Esophagus muscularis mucosa (tissue), 4 donors: ENCODE results near the gene TRPV2. TPM values are rescaled to one million over a fixed set of nuclear protein-coding genes. Genes with fewer than 3 reads are reported as not detected.

Experiments
- DNase-seq: peaks from one replicate; pipeline ENCODE4 v3.0.0-alpha.2; 2017; ENCODE audit errors: extremely low spot score
- H3K27ac ChIP-seq, 4 donors: fragments of 200-600 bp; sonication (generic); replicated peaks in 1 of 4; 1 replicate in 3 of 4; 2 replicates in 1 of 4; pipeline ENCODE4 v1.5.1; 2016 to 2019; ENCODE audit warnings: mild to moderate bottlenecking in 1 of 4
- H3K27me3 ChIP-seq, 4 donors: fragments of 200-600 bp; sonication (generic); one replicate each; pipeline versions ENCODE4 v1.5.1 to v1.6.0; 2016 to 2019
- H3K36me3 ChIP-seq, 4 donors: fragments of 200-600 bp; sonication (generic); one replicate each; pipeline ENCODE4 v1.5.1; 2016 to 2019
- H3K4me1 ChIP-seq, 4 donors: fragments of 200-600 bp; sonication (generic); one replicate each; pipeline ENCODE4 v1.5.1; 2016 to 2019
- H3K4me3 ChIP-seq, 4 donors: fragments of 200-600 bp; sonication (generic); 1 replicate in 2 of 4; 2 replicates in 2 of 4; pipeline ENCODE4 v1.5.1; 2016 to 2019; ENCODE audit warnings: mild to moderate bottlenecking in 4 of 4, moderate library complexity in 1 of 4
- H3K9me3 ChIP-seq, 4 donors: fragments of 200-600 bp; sonication (generic); 1 replicate in 3 of 4; 2 replicates in 1 of 4; pipeline ENCODE4 v1.5.1; 2016 to 2019
- EP300 ChIP-seq: sonication (generic); formaldehyde crosslinking; IDR thresholded peaks from one replicate; pipeline ENCODE4 v1.6.1; 2017; ENCODE audit warnings: antibody characterized with exemption
- POLR2A ChIP-seq: fragments of 450-650 bp; IDR thresholded peaks from one replicate; pipeline ENCODE4 v1.6.1; 2017; ENCODE audit warnings: antibody characterized with exemption, moderate library complexity, mild to moderate bottlenecking, low read depth
- POLR2AphosphoS5 ChIP-seq, 2 donors: sonication (generic); formaldehyde crosslinking; IDR thresholded peaks; one replicate each; pipeline ENCODE4 v1.6.1; 2017; ENCODE audit warnings: antibody characterized with exemption in 2 of 2
- WGBS: methylation state at CpG from one replicate; pipeline ENCODE4 v1.1.5; 2018; 5-methylcytosine and 5-hydroxymethylcytosine counted together
- intact Hi-C: fragments of 100-400 bp; cut with DNase I; formaldehyde crosslinking; loops from one replicate; pipeline ENCODE4 v1.15.1; 2023
- small RNA-seq, 3 donors: library from RNA; depleted of rRNA; stranded (forward); fragments of <200 nt; gene quantifications; one replicate each; pipeline ENCODE3, GENCODE V24; 2016
- total RNA-seq, 4 donors: library from RNA; depleted of rRNA; stranded (reverse); fragments of >200 nt; gene quantifications; one replicate each; pipeline versions ENCODE4 v1.1.0 to v1.2.1, GENCODE V29; 2016
- TF ChIP-seq, protein P1 (sequence below), 3 experiments: fragments of 200-600 bp in 2 of 3; fragments of 450-650 bp in 1 of 3; sonication (generic) in 2 of 3; IDR thresholded peaks; one replicate each; pipeline ENCODE4 v1.5.1; 2017 to 2019; ENCODE audit warnings: antibody characterized with exemption in 3 of 3, mild to moderate bottlenecking in 2 of 3, moderate library complexity in 1 of 3

TRPV2 gene
- total RNA-seq, 4 donors from 2014 or later: 11.3 to 19.1 (median 17.7) TPM

DNA sequence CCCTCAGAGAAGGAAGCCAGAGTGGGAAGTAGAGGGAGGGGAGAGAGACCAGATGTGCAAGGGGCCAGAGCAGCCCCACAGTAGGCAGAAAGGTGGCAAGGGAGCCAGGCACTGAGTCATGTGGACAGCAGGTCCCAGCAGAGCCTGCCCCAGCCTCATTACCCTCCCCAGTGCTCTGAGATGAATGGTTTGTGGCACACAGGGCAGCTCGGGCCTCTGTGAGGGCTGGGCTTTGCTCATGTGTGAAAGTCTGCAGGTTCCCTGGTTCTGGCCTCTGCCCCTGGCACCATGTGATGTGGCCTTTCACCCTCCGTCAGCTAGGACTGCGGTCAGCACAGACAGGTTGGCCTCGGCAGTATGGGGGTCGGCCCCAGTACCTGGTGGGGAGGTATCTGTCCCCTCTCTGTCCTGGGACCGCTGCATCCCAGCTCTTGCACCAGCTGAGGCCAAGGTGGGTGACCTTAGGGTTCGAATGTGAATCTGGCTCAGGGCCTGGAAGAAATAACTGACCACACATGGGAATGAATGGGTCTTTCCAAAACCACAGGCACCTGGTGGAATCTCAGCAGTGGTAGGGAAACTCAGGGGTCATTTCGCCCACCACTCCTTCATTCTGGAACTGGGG lies 67.8 kb downstream of the TRPV2 start:
- no peak overlapping the region for H3K4me3 ChIP-seq
- no peak overlapping the region for H3K27ac ChIP-seq
- DNase-seq: no peak
- intact Hi-C loops: no loop called here
- peaks cover 15 to 47% (median 32%) of the 10 kb centered on the region in 4 donors for H3K4me1 ChIP-seq
- TF ChIP-seq, protein P1, sequence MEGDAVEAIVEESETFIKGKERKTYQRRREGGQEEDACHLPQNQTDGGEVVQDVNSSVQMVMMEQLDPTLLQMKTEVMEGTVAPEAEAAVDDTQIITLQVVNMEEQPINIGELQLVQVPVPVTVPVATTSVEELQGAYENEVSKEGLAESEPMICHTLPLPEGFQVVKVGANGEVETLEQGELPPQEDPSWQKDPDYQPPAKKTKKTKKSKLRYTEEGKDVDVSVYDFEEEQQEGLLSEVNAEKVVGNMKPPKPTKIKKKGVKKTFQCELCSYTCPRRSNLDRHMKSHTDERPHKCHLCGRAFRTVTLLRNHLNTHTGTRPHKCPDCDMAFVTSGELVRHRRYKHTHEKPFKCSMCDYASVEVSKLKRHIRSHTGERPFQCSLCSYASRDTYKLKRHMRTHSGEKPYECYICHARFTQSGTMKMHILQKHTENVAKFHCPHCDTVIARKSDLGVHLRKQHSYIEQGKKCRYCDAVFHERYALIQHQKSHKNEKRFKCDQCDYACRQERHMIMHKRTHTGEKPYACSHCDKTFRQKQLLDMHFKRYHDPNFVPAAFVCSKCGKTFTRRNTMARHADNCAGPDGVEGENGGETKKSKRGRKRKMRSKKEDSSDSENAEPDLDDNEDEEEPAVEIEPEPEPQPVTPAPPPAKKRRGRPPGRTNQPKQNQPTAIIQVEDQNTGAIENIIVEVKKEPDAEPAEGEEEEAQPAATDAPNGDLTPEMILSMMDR (IDR thresholded peaks at IDR 0.05): no peak
- TF ChIP-seq EP300: no peak
- TF ChIP-seq POLR2AphosphoS5 (IDR thresholded peaks at IDR 0.05): no peak
- TF ChIP-seq POLR2A: no peak
- 98% methylated on average over 6 of the region's 8 CpGs for WGBS
- no peaks in the 10 kb centered on the region for H3K36me3 ChIP-seq
- H3K9me3 ChIP-seq: no peaks in the 10 kb centered on the region
- no peaks in the 10 kb centered on the region for H3K27me3 ChIP-seq

GRCh38 chr17:16484445-16485175 lies 69.2 kb downstream of the TRPV2 start:
- Histone ChIP-seq H3K27ac (peak overlapping the region in 1 of 4 donors; percentile 27), H3K9me3 (no peaks in the 10 kb centered on the region), H3K36me3 (no peaks in the 10 kb centered on the region), H3K4me1 (peaks cover 18 to 38% (median 31%) of the 10 kb centered on the region in 4 donors), H3K27me3 (no peaks in the 10 kb centered on the region), H3K4me3 (no peak overlapping the region)
- 54% methylated on average over 19 of the region's 19 CpGs for WGBS
- TF ChIP-seq, protein P1 (IDR thresholded peaks at IDR 0.05): no peak
- no peak for TF ChIP-seq POLR2A
- no peak for TF ChIP-seq EP300
- TF ChIP-seq POLR2AphosphoS5 (IDR thresholded peaks at IDR 0.05): no peak
- intact Hi-C loops: no loop called here
- no peak for DNase-seq

Small RNAs within 50 kb of the gene (small RNA-seq; reads per million reads assigned to genes)
- gene SNORD49A (0 reads per million in 3 donors), gene SNORD65 (0 reads per million in 3 donors)

Other genes with a start within 250 kb of the TRPV2 start
- 100 to 1,000 TPM; 100 to 123 (median 109) TPM for gene NCOR1, start 200.0 kb upstream of the TRPV2 start, total RNA-seq
- gene PIGL, start 198.4 kb upstream of the TRPV2 start, total RNA-seq: 10 to 100 TPM in 3 of 4 donors, 1 to 10 TPM in 1; 10.0 to 21.7 (median 16.5) TPM
- 10 to 100 TPM in 2 of 4 donors, 1 to 10 TPM in 2; 4.2 to 10.9 (median 8.2) TPM for gene CENPV, start 62.1 kb upstream of the TRPV2 start, total RNA-seq
- gene UBB, start 34.5 kb upstream of the TRPV2 start, total RNA-seq: 1,000 to 10,000 TPM in 2 of 4 donors, 100 to 1,000 TPM in 2; 713 to 1,130 (median 983) TPM
- 1 to 10 TPM in 2 of 4 donors, under 1 TPM in 2; 0.83 to 3.5 (median 2.0) TPM for gene LRRC75A, start 76.6 kb downstream of the TRPV2 start, total RNA-seq
- gene ZNF287, start 153.6 kb downstream of the TRPV2 start, total RNA-seq: 10 to 100 TPM in 1 of 4 donors, 1 to 10 TPM in 3; 5.0 to 12.0 (median 7.1) TPM
- 1 to 10 TPM; 1.2 to 4.5 (median 2.5) TPM for gene ZNF624, start 238.3 kb downstream of the TRPV2 start, total RNA-seq